HepG2 (cell line): Measurements from ENCODE around the gene CBLN3. TPM values are rescaled to one million over a fixed set of nuclear protein-coding genes. Genes with fewer than 3 reads are reported as not detected.

Source experiments
- EZH2 ChIP-seq: conservative IDR thresholded peaks from 2 replicates; pipeline ENCODE4 v1.6.1; 2012; ENCODE audit warnings: mild to moderate bottlenecking, low read depth, low read length, moderate library complexity
- KDM4B ChIP-seq: sonication (generic); formaldehyde crosslinking; IDR thresholded peaks from 2 replicates; pipeline ENCODE4 v1.4.0; 2020; ENCODE audit warnings: missing genetic modification reagents
- MAFF ChIP-seq: IDR thresholded peaks from 2 replicates; pipeline ENCODE4 v1.6.1; 2011; ENCODE audit warnings: low read depth, low read length, improper control_type of control experiment
- NR2F1 ChIP-seq, 2 experiments: fragments of 450-650 bp in 1 of 2; formaldehyde crosslinking in 1 of 2; IDR thresholded peaks; 2 replicates each; pipeline versions ENCODE4 v1.5.0 to v1.6.1; 2016 to 2020; ENCODE audit warnings: mild to moderate bottlenecking in 1 of 2, missing compliant biosample characterization in 1 of 2, missing genetic modification reagents in 1 of 2, moderate library complexity in 1 of 2
- PRPF4 ChIP-seq: fragments of 200-400 bp; formaldehyde crosslinking; IDR thresholded peaks from 2 replicates; pipeline ENCODE4 v1.6.1; 2016; ENCODE audit warnings: low read length, low read depth; ENCODE audit not compliant: poor library complexity, severe bottlenecking
- RFXAP ChIP-seq: sonication (generic); formaldehyde crosslinking; IDR thresholded peaks from 2 replicates; pipeline ENCODE4 v1.4.0; 2020; ENCODE audit warnings: missing genetic modification reagents, borderline replicate concordance
- SAP130 ChIP-seq: IDR thresholded peaks from 2 replicates; pipeline ENCODE4 v1.6.1; 2016; ENCODE audit warnings: low read depth
- SIN3B ChIP-seq: fragments of 150-350 bp; IDR thresholded peaks from 2 replicates; pipeline ENCODE4 v1.6.1; 2014; ENCODE audit warnings: low read length
- TBP ChIP-seq: sonication (generic); formaldehyde crosslinking; IDR thresholded peaks from 2 replicates; pipeline ENCODE4 v1.5.0; 2020; ENCODE audit warnings: missing genetic modification reagents
- ZBTB8A ChIP-seq: sonication (generic); formaldehyde crosslinking; IDR thresholded peaks from 2 replicates; pipeline ENCODE4 v1.4.0; 2020; ENCODE audit warnings: mild to moderate bottlenecking, low read depth, missing genetic modification reagents, borderline replicate concordance
- ZNF160 ChIP-seq: sonication (generic); formaldehyde crosslinking; IDR thresholded peaks from 2 replicates; pipeline ENCODE4 v1.8.0; 2022; ENCODE audit warnings: mild to moderate bottlenecking, inconsistent platforms, missing genetic modification reagents
- ZNF432 ChIP-seq: sonication (generic); formaldehyde crosslinking; IDR thresholded peaks from 2 replicates; pipeline ENCODE4 v1.5.0; 2020; ENCODE audit warnings: missing genetic modification reagents, mild to moderate bottlenecking, borderline replicate concordance
- ZNF839 ChIP-seq: sonication (generic); formaldehyde crosslinking; IDR thresholded peaks from 2 replicates; pipeline ENCODE4 v1.4.0; 2020; ENCODE audit warnings: missing genetic modification reagents, mild to moderate bottlenecking, borderline replicate concordance
- polyA plus RNA-seq, 8 experiments: library from polyadenylated mRNA; depleted of rRNA in 3 of 8; stranded (reverse) in 7 of 8; unstranded in 1 of 8; fragments of >200 nt; fragmentation: Illumina TruSeq in 4 of 8; extraction: Trizol in 4 of 8; gene quantifications; 2 replicates each; pipeline versions ENCODE4 v1.2.1 to v1.2.3, GENCODE V29; 2011 to 2016; ENCODE audit warnings: low read depth in 4 of 8, missing spikeins in 1 of 8, mixed read lengths in 1 of 8; ENCODE audit not compliant: insufficient read depth in 1 of 8
- total RNA-seq, 5 experiments: library from RNA; depleted of rRNA; stranded (reverse); fragments of >200 nt; fragmentation: Illumina TruSeq; extraction: Trizol; gene quantifications; 2 replicates each; pipeline ENCODE4 v1.2.3, GENCODE V29; 2016; ENCODE audit warnings: low read depth in 1 of 5
- TF ChIP-seq, protein P1 (sequence below): sonication (generic); formaldehyde crosslinking; conservative IDR thresholded peaks from 2 replicates; pipeline ENCODE4 v1.4.0; 2020; ENCODE audit warnings: missing genetic modification reagents
- TF ChIP-seq, protein P2 (sequence below): sonication (generic); formaldehyde crosslinking; IDR thresholded peaks from 2 replicates; pipeline ENCODE4 v1.4.0; 2020; ENCODE audit warnings: missing genetic modification reagents
- TF ChIP-seq, protein P3 (sequence below): fragments of 450-650 bp; IDR thresholded peaks from 2 replicates; pipeline ENCODE4 v1.6.1; 2017; ENCODE audit warnings: mild to moderate bottlenecking
- TF ChIP-seq, protein P4 (sequence below): IDR thresholded peaks from 2 replicates; pipeline ENCODE4 v1.6.1; 2018; ENCODE audit warnings: missing genetic modification reagents, mild to moderate bottlenecking, missing compliant biosample characterization
- TF ChIP-seq, protein P5 (sequence below): IDR thresholded peaks from 2 replicates; pipeline ENCODE4 v1.6.1; 2016; ENCODE audit warnings: missing genetic modification reagents, missing compliant biosample characterization

Gene CBLN3
- total and polyA plus RNA-seq, 2 of the 13 experiments (the other 11 are each of a cell fraction or from before 2014, with no cell fraction given) = 0.66 to 0.98 TPM

DNA sequence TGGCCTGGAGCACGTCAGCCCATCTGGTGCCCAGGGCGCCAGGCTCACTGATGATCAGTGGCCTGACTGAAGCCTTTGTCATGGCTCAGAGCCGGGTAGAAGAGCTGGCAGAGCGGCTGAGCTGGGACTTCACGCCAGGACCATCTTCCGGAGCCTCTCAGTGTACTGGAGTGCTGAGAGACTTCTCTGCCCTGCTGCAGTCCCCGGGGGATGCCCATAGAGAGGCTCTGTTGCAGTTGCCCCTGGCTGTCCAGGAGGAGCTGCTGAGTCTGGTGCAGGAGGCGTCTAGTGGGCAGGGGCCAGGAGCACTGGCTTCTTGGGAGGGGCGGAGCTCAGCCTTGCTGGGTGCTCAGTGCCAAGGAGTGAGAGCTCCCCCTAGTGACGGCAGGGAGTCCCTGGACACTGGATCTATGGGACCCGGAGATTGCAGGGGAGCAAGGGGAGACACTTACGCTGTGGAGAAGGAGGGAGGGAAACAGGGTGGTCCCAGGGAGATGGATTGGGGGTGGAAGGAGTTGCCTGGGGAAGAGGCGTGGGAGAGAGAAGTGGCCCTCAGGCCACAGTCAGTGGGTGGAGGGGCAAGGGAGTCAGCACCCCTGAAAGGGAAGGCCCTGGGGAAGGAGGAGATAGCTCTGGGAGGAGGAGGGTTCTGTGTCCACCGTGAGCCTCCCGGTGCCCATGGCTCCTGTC lies 2.2 kb upstream of the CBLN3 start (continued):
- TF ChIP-seq, protein P1, sequence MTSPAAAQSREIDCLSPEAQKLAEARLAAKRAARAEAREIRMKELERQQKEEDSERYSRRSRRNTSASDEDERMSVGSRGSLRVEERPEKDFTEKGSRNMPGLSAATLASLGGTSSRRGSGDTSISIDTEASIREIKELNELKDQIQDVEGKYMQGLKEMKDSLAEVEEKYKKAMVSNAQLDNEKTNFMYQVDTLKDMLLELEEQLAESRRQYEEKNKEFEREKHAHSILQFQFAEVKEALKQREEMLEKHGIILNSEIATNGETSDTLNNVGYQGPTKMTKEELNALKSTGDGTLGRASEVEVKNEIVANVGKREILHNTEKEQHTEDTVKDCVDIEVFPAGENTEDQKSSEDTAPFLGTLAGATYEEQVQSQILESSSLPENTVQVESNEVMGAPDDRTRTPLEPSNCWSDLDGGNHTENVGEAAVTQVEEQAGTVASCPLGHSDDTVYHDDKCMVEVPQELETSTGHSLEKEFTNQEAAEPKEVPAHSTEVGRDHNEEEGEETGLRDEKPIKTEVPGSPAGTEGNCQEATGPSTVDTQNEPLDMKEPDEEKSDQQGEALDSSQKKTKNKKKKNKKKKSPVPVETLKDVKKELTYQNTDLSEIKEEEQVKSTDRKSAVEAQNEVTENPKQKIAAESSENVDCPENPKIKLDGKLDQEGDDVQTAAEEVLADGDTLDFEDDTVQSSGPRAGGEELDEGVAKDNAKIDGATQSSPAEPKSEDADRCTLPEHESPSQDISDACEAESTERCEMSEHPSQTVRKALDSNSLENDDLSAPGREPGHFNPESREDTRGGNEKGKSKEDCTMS = no peak
- TF ChIP-seq ZNF839 (CRISPR knock-in tag) (no peak), TBP (CRISPR knock-in tag) (no peak), RFXAP (CRISPR knock-in tag) (no peak), ZBTB8A (0 out of 2 replicates have a peak, but pooled peaks have one; percentile 47), ZNF432 (CRISPR knock-in tag) (no peak), PRPF4 (peak; percentile 18), EZH2 (no peak), NR2F1 (CRISPR knock-in tag; IDR thresholded peaks at IDR 0.05) (no peak; a peak in 1 of 4 replicates), MAFF (no peak), ZNF160 (CRISPR knock-in tag) (no peak), SIN3B (peak; percentile 74; the same call in 1 of the 2 replicates), KDM4B (peak; percentile 92; the same call in 1 of the 2 replicates), SAP130 (CRISPR knock-in tag) (peak; percentile 74)
- TF ChIP-seq, protein P2, sequence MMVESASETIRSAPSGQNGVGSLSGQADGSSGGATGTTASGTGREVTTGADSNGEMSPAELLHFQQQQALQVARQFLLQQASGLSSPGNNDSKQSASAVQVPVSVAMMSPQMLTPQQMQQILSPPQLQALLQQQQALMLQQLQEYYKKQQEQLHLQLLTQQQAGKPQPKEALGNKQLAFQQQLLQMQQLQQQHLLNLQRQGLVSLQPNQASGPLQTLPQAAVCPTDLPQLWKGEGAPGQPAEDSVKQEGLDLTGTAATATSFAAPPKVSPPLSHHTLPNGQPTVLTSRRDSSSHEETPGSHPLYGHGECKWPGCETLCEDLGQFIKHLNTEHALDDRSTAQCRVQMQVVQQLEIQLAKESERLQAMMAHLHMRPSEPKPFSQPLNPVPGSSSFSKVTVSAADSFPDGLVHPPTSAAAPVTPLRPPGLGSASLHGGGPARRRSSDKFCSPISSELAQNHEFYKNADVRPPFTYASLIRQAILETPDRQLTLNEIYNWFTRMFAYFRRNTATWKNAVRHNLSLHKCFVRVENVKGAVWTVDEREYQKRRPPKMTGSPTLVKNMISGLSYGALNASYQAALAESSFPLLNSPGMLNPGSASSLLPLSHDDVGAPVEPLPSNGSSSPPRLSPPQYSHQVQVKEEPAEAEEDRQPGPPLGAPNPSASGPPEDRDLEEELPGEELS = no peak; the same call in 1 of the 2 replicates
- TF ChIP-seq, protein P3, sequence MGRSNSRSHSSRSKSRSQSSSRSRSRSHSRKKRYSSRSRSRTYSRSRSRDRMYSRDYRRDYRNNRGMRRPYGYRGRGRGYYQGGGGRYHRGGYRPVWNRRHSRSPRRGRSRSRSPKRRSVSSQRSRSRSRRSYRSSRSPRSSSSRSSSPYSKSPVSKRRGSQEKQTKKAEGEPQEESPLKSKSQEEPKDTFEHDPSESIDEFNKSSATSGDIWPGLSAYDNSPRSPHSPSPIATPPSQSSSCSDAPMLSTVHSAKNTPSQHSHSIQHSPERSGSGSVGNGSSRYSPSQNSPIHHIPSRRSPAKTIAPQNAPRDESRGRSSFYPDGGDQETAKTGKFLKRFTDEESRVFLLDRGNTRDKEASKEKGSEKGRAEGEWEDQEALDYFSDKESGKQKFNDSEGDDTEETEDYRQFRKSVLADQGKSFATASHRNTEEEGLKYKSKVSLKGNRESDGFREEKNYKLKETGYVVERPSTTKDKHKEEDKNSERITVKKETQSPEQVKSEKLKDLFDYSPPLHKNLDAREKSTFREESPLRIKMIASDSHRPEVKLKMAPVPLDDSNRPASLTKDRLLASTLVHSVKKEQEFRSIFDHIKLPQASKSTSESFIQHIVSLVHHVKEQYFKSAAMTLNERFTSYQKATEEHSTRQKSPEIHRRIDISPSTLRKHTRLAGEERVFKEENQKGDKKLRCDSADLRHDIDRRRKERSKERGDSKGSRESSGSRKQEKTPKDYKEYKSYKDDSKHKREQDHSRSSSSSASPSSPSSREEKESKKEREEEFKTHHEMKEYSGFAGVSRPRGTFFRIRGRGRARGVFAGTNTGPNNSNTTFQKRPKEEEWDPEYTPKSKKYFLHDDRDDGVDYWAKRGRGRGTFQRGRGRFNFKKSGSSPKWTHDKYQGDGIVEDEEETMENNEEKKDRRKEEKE = no peak
- TF ChIP-seq, protein P4, sequence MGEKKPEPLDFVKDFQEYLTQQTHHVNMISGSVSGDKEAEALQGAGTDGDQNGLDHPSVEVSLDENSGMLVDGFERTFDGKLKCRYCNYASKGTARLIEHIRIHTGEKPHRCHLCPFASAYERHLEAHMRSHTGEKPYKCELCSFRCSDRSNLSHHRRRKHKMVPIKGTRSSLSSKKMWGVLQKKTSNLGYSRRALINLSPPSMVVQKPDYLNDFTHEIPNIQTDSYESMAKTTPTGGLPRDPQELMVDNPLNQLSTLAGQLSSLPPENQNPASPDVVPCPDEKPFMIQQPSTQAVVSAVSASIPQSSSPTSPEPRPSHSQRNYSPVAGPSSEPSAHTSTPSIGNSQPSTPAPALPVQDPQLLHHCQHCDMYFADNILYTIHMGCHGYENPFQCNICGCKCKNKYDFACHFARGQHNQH (CRISPR knock-in tag) = peak; percentile 75; the same call in 1 of the 2 replicates
- TF ChIP-seq, protein P5, sequence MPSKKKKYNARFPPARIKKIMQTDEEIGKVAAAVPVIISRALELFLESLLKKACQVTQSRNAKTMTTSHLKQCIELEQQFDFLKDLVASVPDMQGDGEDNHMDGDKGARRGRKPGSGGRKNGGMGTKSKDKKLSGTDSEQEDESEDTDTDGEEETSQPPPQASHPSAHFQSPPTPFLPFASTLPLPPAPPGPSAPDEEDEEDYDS (CRISPR knock-in tag) = peak; percentile 71
